T-helper 2 cell treated with Interferon-gamma antibody and Interleukin-4, amounts not matched to agents 100 ng/mL and 5 ng/mL, for 36 hours (primary cell): ENCODE data around the gene LRRC75A. TPM values are rescaled to one million over a fixed set of nuclear protein-coding genes. Genes with fewer than 3 reads are reported as not detected.

Source experiments
- intact Hi-C: fragments of 100-400 bp; cut with micrococcal nuclease; formaldehyde crosslinking; loops from one replicate; pipeline ENCODE4 v1.15.1; 2023
- total RNA-seq: library from RNA; stranded (reverse); gene quantifications from 2 replicates; pipeline ENCODE4 v1.2.3, GENCODE V29; 2022

Gene LRRC75A
- total RNA-seq, 1 donor from 2014 or later: 1.8 TPM

- intact Hi-C loops: loop anchor here (5.0 kb wide), 1 partner anchor 220 kb away; the partner anchor contains the start of genes NCOR1 and PIGL
Observed at GRCh38 chr17:16437083-16437482, 54.9 kb downstream of the LRRC75A start.

- intact Hi-C loops: loop anchor here (5.0 kb wide), 1 partner anchor 219 kb away; the partner anchor contains the start of genes NCOR1 and PIGL
Observed at GRCh38 chr17:16435925-16436886, 55.8 kb downstream of the LRRC75A start.

GRCh38 chr17:16434662-16435061, 57.3 kb downstream of the LRRC75A start:
- intact Hi-C loops: loop anchor here (5.0 kb wide), 1 partner anchor 217 kb away; the partner anchor contains the start of genes NCOR1 and PIGL

GRCh38 chr17:16433514-16433913, 58.5 kb downstream of the LRRC75A start:
- intact Hi-C loops: no loop called here

GRCh38 chr17:16432017-16432416, 60.0 kb downstream of the LRRC75A start:
- intact Hi-C loops: no loop called here

GRCh38 chr17:16430650-16431049, 61.3 kb downstream of the LRRC75A start:
- intact Hi-C loops: no loop called here

GRCh38 chr17:16429083-16429482, 62.9 kb downstream of the LRRC75A start:
- intact Hi-C loops: no loop called here

- intact Hi-C loops: no loop called here
Observed at GRCh38 chr17:16428098-16428882, 63.7 kb downstream of the LRRC75A start.

- intact Hi-C loops: no loop called here
Observed at GRCh38 chr17:16427020-16427419, 65.0 kb downstream of the LRRC75A start.

GRCh38 chr17:16425698-16426659, 66.0 kb downstream of the LRRC75A start:
- intact Hi-C loops: no loop called here

- intact Hi-C loops: no loop called here
Observed at GRCh38 chr17:16425202-16425601, 66.8 kb downstream of the LRRC75A start.

- intact Hi-C loops: no loop called here
Observed at GRCh38 chr17:16423226-16423872, 68.6 kb downstream of the LRRC75A start.

GRCh38 chr17:16422416-16422815, 69.6 kb downstream of the LRRC75A start:
- intact Hi-C loops: no loop called here

- intact Hi-C loops: loop anchor here (10.0 kb wide), 3 partner anchors 55 to 235 kb away; partner anchors contain the start of genes NCOR1, PIGL and ZNF624
Observed at GRCh38 chr17:16419929-16420271, 72.1 kb downstream of the LRRC75A start.

- intact Hi-C loops: loop anchor here (10.0 kb wide), 3 partner anchors 54 to 236 kb away; partner anchors contain the start of genes NCOR1, PIGL and ZNF624
Observed at GRCh38 chr17:16419074-16419928, 72.7 kb downstream of the LRRC75A start.

GRCh38 chr17:16418685-16419068, 73.3 kb downstream of the LRRC75A start:
- intact Hi-C loops: loop anchor here (10.0 kb wide), 3 partner anchors 54 to 236 kb away; partner anchors contain the start of genes NCOR1, PIGL and ZNF624

- intact Hi-C loops: loop anchor here (10.0 kb wide), 3 partner anchors 53 to 237 kb away; partner anchors contain the start of genes NCOR1, PIGL and ZNF624
Observed at GRCh38 chr17:16417896-16418684, 73.9 kb downstream of the LRRC75A start.

- intact Hi-C loops: loop anchor here (10.0 kb wide), 3 partner anchors 53 to 237 kb away; partner anchors contain the start of genes NCOR1, PIGL and ZNF624
Observed at GRCh38 chr17:16417399-16417798, 74.6 kb downstream of the LRRC75A start.
